ENCODE data around the gene LDB2. TPM values are rescaled to one million over a fixed set of nuclear protein-coding genes. Genes with fewer than 3 reads are reported as not detected.

Gene LDB2
- total and polyA plus RNA-seq, 2 of the 8 experiments (the other 6 are each of a cell fraction or from before 2014, with no cell fraction given): 57.0 to 140 TPM

DNA sequence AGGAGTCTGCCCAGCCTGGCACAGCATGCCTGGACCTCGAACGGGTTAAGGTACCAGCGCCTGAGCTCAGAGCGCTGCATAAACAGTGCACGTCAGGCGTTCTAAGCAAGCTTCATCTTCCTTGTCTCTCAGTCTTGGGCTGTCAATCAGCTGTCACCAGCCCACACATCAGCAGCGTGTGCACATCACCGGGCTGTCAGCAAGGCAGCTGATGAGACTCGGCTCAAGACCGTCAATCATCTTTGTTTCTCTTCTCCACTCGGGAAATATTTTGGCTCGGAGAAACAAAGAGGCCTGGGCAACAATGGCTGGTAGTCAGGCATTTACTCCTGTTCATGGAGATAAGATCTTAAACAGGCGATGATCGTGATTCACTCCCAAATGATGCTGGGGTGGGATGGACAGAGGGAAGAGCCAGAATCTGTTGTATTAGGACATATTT lies 141.3 kb downstream of the LDB2 start:
- TF ChIP-seq, protein P1, sequence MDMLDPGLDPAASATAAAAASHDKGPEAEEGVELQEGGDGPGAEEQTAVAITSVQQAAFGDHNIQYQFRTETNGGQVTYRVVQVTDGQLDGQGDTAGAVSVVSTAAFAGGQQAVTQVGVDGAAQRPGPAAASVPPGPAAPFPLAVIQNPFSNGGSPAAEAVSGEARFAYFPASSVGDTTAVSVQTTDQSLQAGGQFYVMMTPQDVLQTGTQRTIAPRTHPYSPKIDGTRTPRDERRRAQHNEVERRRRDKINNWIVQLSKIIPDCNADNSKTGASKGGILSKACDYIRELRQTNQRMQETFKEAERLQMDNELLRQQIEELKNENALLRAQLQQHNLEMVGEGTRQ (IDR thresholded peaks at IDR 0.05; ENCODE audit: low read length): no peak
- TF ChIP-seq CTBP2 (IDR thresholded peaks at IDR 0.05; ENCODE audit: borderline replicate concordance, insufficient read depth, insufficient read length, low read length): no peak
- no peak for TF ChIP-seq CEBPB (IDR thresholded peaks at IDR 0.05; ENCODE audit: low read depth, low read length)
- FAIRE-seq: no peak

More for the DNA sequence above, 141.3 kb downstream of the LDB2 start:
- no peaks in the 10 kb centered on the region for H3K27me3 ChIP-seq (replicated peaks in 1 of 4; ENCODE audit: control insufficient read depth in 3 of 4, extremely low read depth in 1 of 4, insufficient read depth in 3 of 4, low read length in 3 of 4)
- no peak overlapping the region for H4K8ac ChIP-seq (ENCODE audit: extremely low read depth, insufficient read depth, low read length)
- ChIA-PET POLR2A (ENCODE audit: partially characterized antibody) (no interaction called here), CTCF (ENCODE audit: partially characterized antibody) (interaction anchor here (0.6 to 2.1 kb wide), 8 partner anchors 10 to 449 kb away, joined by 3 to 7 read pairs (median 4); no protein-coding TSS in a partner anchor)
- H2BK120ac ChIP-seq (replicated peaks; ENCODE audit: low read depth, low read length): no peak overlapping the region
- H3K4me3 ChIP-seq (ENCODE audit: extremely low read depth in 1 of 4, insufficient read depth in 2 of 4, low read depth in 3 of 4, low read length in 4 of 4): no peak overlapping the region
- no peak overlapping the region for H3K18ac ChIP-seq (ENCODE audit: extremely low read depth, low read length)
- DNase-seq (ENCODE audit: low read depth in 1 of 2, low spot score in 2 of 2): no peak
- H2BK5ac ChIP-seq (ENCODE audit: low read depth, low read length): no peak overlapping the region
- no peaks in the 10 kb centered on the region for H3K23me2 ChIP-seq (ENCODE audit: low read depth, low read length)
- no peak overlapping the region for H4K91ac ChIP-seq (replicated peaks; ENCODE audit: insufficient read length, low read length)
- H3K23ac ChIP-seq (ENCODE audit: insufficient read length): no peak overlapping the region
- H3K79me1 ChIP-seq (ENCODE audit: low read depth, low read length): no peaks in the 10 kb centered on the region; the same call in 1 of the 2 replicates
- no peak overlapping the region for H4K5ac ChIP-seq (ENCODE audit: insufficient read length, low read depth, low read length)
- no peaks in the 10 kb centered on the region for H3K79me2 ChIP-seq (ENCODE audit: control insufficient read depth in 1 of 2, insufficient read depth in 2 of 2, low read length in 2 of 2)
- H3K4me1 ChIP-seq (replicated peaks in 1 of 4; ENCODE audit: control insufficient read depth in 3 of 4, insufficient read depth in 4 of 4, low read length in 3 of 4): peaks cover 0 to 15% (median 4%) of the 10 kb centered on the region in 4 experiments; a peak in 4 of 7 replicates
- no peak overlapping the region for H3K4ac ChIP-seq (replicated peaks; ENCODE audit: insufficient read length, low read depth, low read length)
- H3K56ac ChIP-seq (replicated peaks; ENCODE audit: insufficient read length, low read depth, low read length): no peak overlapping the region
- no peak overlapping the region for H3K9ac ChIP-seq (replicated peaks in 1 of 4; ENCODE audit: extremely low read depth in 1 of 4, low read depth in 3 of 4, low read length in 3 of 4)
- no peak overlapping the region for H3K4me2 ChIP-seq (ENCODE audit: insufficient read depth in 1 of 2, low read depth in 2 of 2, low read length in 2 of 2)
- no peaks in the 10 kb centered on the region for H4K20me1 ChIP-seq (replicated peaks in 1 of 2; ENCODE audit: control insufficient read depth in 1 of 2, insufficient read depth in 2 of 2, low read length in 2 of 2)
- H3K14ac ChIP-seq (ENCODE audit: insufficient read length): no peak overlapping the region
- no peak overlapping the region for H2BK12ac ChIP-seq (ENCODE audit: low read depth, low read length)
- H3K9me3 ChIP-seq (ENCODE audit: insufficient read depth in 2 of 2, low read depth in 1 of 2, low read length in 1 of 2): no peaks in the 10 kb centered on the region
- no peak overlapping the region for H3K27ac ChIP-seq (ENCODE audit: low read depth, low read length)
- WGBS, 2 experiments (ENCODE audit: extremely low coverage in 1 of 2, insufficient coverage in 1 of 2, insufficient read length in 1 of 2, insufficient replicate concordance in 2 of 2, low coverage in 1 of 2, low lambda C conversion rate in 2 of 2, missing lambda C conversion rate in 1 of 2): 90% methylated on average over 14 of the region's 14 CpGs; no CpG with 5 or more reads in 1 of the 2 experiments
- H2AFZ ChIP-seq (ENCODE audit: low read length): no peak overlapping the region
- H2BK15ac ChIP-seq (ENCODE audit: low read length): no peak overlapping the region
- H3K36me3 ChIP-seq (ENCODE audit: control insufficient read depth in 2 of 4, insufficient read depth in 4 of 4, low read length in 3 of 4): peaks cover 0 to 5% (median under 1%) of the 10 kb centered on the region in 4 experiments; a peak in 2 of 8 replicates
- no peak overlapping the region for H2AK5ac ChIP-seq (ENCODE audit: low read depth, low read length)
- H2BK20ac ChIP-seq (ENCODE audit: low read length): no peak overlapping the region

Data from H1 (cell line).